H9 (cell line): ENCODE measurements around the gene ABCC11. TPM values are rescaled to one million over a fixed set of nuclear protein-coding genes. Genes with fewer than 3 reads are reported as not detected.

Experiments used
- DNase-seq: peaks from one replicate; pipeline ENCODE4 v3.0.0-alpha.2; 2017
- H2AFZ ChIP-seq: one replicate; pipeline ENCODE4 v1.6.1; 2013; ENCODE audit warnings: mild to moderate bottlenecking, low read length, control low read depth, moderate library complexity
- H2AK5ac ChIP-seq: 2 replicates; pipeline ENCODE4 v1.6.1; 2013; ENCODE audit warnings: low read length, control low read depth, mixed read lengths; ENCODE audit not compliant: insufficient read length
- H2BK120ac ChIP-seq: one replicate; pipeline ENCODE4 v1.6.1; 2013; ENCODE audit warnings: low read depth, mild to moderate bottlenecking, low read length, control low read depth, inconsistent platforms; ENCODE audit not compliant: poor library complexity, severe bottlenecking
- H2BK12ac ChIP-seq: 2 replicates; pipeline ENCODE4 v1.6.1; 2013; ENCODE audit warnings: low read length, control low read depth, mixed read lengths, low read depth; ENCODE audit not compliant: insufficient read length
- H2BK15ac ChIP-seq: 2 replicates; pipeline ENCODE4 v1.6.1; 2013; ENCODE audit warnings: low read depth, low read length, control low read depth
- H2BK20ac ChIP-seq: one replicate; pipeline ENCODE4 v1.6.1; 2013; ENCODE audit warnings: low read depth, mild to moderate bottlenecking, low read length, control low read depth, inconsistent platforms; ENCODE audit not compliant: poor library complexity, severe bottlenecking
- H2BK5ac ChIP-seq: 2 replicates; pipeline ENCODE4 v1.6.1; 2013; ENCODE audit warnings: low read length, control low read depth, mixed read lengths; ENCODE audit not compliant: insufficient read length
- H3K14ac ChIP-seq: 2 replicates; pipeline ENCODE4 v1.6.1; 2013; ENCODE audit warnings: low read length, control low read depth; ENCODE audit not compliant: insufficient read depth
- H3K18ac ChIP-seq: 2 replicates; pipeline ENCODE4 v1.6.1; 2013; ENCODE audit warnings: low read depth, mild to moderate bottlenecking, mixed read lengths, low read length, control low read depth; ENCODE audit not compliant: insufficient read length
- H3K23ac ChIP-seq: 2 replicates; pipeline ENCODE4 v1.6.1; 2013; ENCODE audit warnings: low read length, control low read depth, mixed read lengths, low read depth; ENCODE audit not compliant: insufficient read length
- H3K23me2 ChIP-seq: 2 replicates; pipeline ENCODE4 v1.6.1; 2013; ENCODE audit warnings: low read depth, mild to moderate bottlenecking, mixed read lengths, low read length, control low read depth; ENCODE audit not compliant: insufficient read length, poor library complexity, severe bottlenecking
- H3K27ac ChIP-seq: 2 replicates; pipeline ENCODE4 v1.5.1; 2013; ENCODE audit warnings: low read length, control low read depth, mixed read lengths, low read depth; ENCODE audit not compliant: insufficient read length
- H3K27me3 ChIP-seq: 2 replicates; pipeline ENCODE4 v1.6.1; 2013; ENCODE audit warnings: low read length, control low read depth, inconsistent platforms; ENCODE audit not compliant: insufficient read depth
- H3K4ac ChIP-seq: 2 replicates; pipeline ENCODE4 v1.6.1; 2013; ENCODE audit warnings: low read depth, mild to moderate bottlenecking, control low read depth, inconsistent platforms, low read length, moderate library complexity
- H3K4me1 ChIP-seq: 2 replicates; pipeline ENCODE4 v1.6.1; 2013; ENCODE audit warnings: low read length, control low read depth, inconsistent platforms; ENCODE audit not compliant: insufficient read depth
- H3K4me2 ChIP-seq: 2 replicates; pipeline ENCODE4 v1.6.1; 2013; ENCODE audit warnings: low read length, control low read depth, mixed read lengths; ENCODE audit not compliant: insufficient read length, insufficient read depth
- H3K56ac ChIP-seq: 2 replicates; pipeline ENCODE4 v1.6.1; 2013; ENCODE audit warnings: low read depth, mild to moderate bottlenecking, mixed read lengths, low read length, control low read depth; ENCODE audit not compliant: insufficient read length
- H3K79me1 ChIP-seq: 2 replicates; pipeline ENCODE4 v1.6.1; 2013; ENCODE audit warnings: low read depth, mild to moderate bottlenecking, moderate library complexity, low read length, control low read depth, inconsistent platforms; ENCODE audit not compliant: insufficient read depth, poor library complexity, severe bottlenecking
- H3K79me2 ChIP-seq: 2 replicates; pipeline ENCODE4 v1.6.1; 2013; ENCODE audit warnings: low read length, control low read depth, inconsistent platforms; ENCODE audit not compliant: insufficient read depth
- H3K9ac ChIP-seq: 2 replicates; pipeline ENCODE4 v1.6.1; 2013; ENCODE audit warnings: low read length, control low read depth, mixed read lengths; ENCODE audit not compliant: insufficient read length; ENCODE audit errors: extremely low read depth
- H3K9me3 ChIP-seq: one replicate; pipeline ENCODE4 v1.6.1; 2013; ENCODE audit warnings: low read depth, low read length, inconsistent platforms; ENCODE audit not compliant: control insufficient read depth
- H3T11ph ChIP-seq: one replicate; pipeline ENCODE4 v1.6.1; 2013; ENCODE audit warnings: mild to moderate bottlenecking, low read length, control low read depth, inconsistent platforms
- H4K20me1 ChIP-seq: one replicate; pipeline ENCODE4 v1.6.1; 2013; ENCODE audit not compliant: control insufficient read depth, insufficient read length, insufficient read depth
- H4K5ac ChIP-seq: 2 replicates; pipeline ENCODE4 v1.6.1; 2013; ENCODE audit warnings: low read depth, mild to moderate bottlenecking, mixed read lengths, low read length, control low read depth; ENCODE audit not compliant: insufficient read length
- H4K8ac ChIP-seq: replicated peaks from 2 replicates; pipeline ENCODE4 v1.6.1; 2013; ENCODE audit warnings: low read length, control low read depth, mixed read lengths, low read depth; ENCODE audit not compliant: insufficient read length
- H4K91ac ChIP-seq: 2 replicates; pipeline ENCODE4 v1.6.1; 2013; ENCODE audit warnings: low read depth, mild to moderate bottlenecking, moderate library complexity, mixed read lengths, low read length, control low read depth; ENCODE audit not compliant: insufficient read length
- H3K27ac Mint-ChIP-seq, 3 experiments: 2 replicates in 2 of 3; 3 replicates in 1 of 3; pipeline ENCODE4 v1.8.0; 2020 to 2021; ENCODE audit warnings: mixed read lengths in 3 of 3, mild to moderate bottlenecking in 1 of 3, moderate library complexity in 1 of 3
- H3K27me3 Mint-ChIP-seq: 2 replicates; pipeline ENCODE4 v1.8.0; 2021; ENCODE audit warnings: low read depth, mild to moderate bottlenecking, moderate library complexity, mixed read lengths
- H3K36me3 Mint-ChIP-seq, 3 experiments: 2 replicates in 2 of 3; 3 replicates in 1 of 3; pipeline ENCODE4 v1.8.0; 2020 to 2021; ENCODE audit warnings: low read depth in 3 of 3, mixed read lengths in 3 of 3; ENCODE audit not compliant: insufficient read depth in 1 of 3
- H3K4me1 Mint-ChIP-seq, 2 experiments: 2 replicates each; pipeline ENCODE4 v1.8.0; 2020; ENCODE audit warnings: mixed read lengths in 2 of 2
- H3K4me3 Mint-ChIP-seq, 2 experiments: 2 replicates in 1 of 2; 3 replicates in 1 of 2; pipeline ENCODE4 v1.8.0; 2020 to 2021; ENCODE audit warnings: mild to moderate bottlenecking in 2 of 2, mixed read lengths in 2 of 2, moderate library complexity in 1 of 2
- H3K9me3 Mint-ChIP-seq, 2 experiments: 2 replicates in 1 of 2; 3 replicates in 1 of 2; pipeline ENCODE4 v1.8.0; 2020; ENCODE audit warnings: mild to moderate bottlenecking in 2 of 2, mixed read lengths in 2 of 2, moderate library complexity in 1 of 2
- CTCF ChIP-seq: fragments of 200-600 bp; sonication (generic); conservative IDR thresholded peaks from 3 replicates; pipeline ENCODE4 v1.8.0; 2021; ENCODE audit warnings: antibody characterized with exemption, mild to moderate bottlenecking
- WGBS: extraction: QIAGEN DNeasy Blood & Tissue Kit; methylation state at CpG from one replicate; pipeline ENCODE4 v1.1.7; 2013; ENCODE audit warnings: missing lambda C conversion rate, low lambda C conversion rate, mixed read lengths; ENCODE audit not compliant: insufficient read length; ENCODE audit errors: extremely low coverage; 5-methylcytosine and 5-hydroxymethylcytosine counted together
- total RNA-seq: library from RNA; stranded (reverse); gene quantifications from 2 replicates; pipeline ENCODE4 v1.2.1, GENCODE V29; 2021

The ABCC11 gene
- total RNA-seq, 1 experiment from 2014 or later = 0.33 TPM

GRCh38 chr16:48212033-48212432, 35.3 kb downstream of the ABCC11 start:
- Histone ChIP-seq H4K8ac (no peak overlapping the region), H3K79me2 (no peaks in the 10 kb centered on the region), H2BK120ac (no peak overlapping the region), H3T11ph (no peak overlapping the region), H3K56ac (no peak overlapping the region), H2BK12ac (no peak overlapping the region), H3K23me2 (no peaks in the 10 kb centered on the region), H3K4ac (no peak overlapping the region), H3K27me3 (no peaks in the 10 kb centered on the region), H3K4me1 (no peaks in the 10 kb centered on the region), H2AFZ (no peak overlapping the region), H2BK20ac (no peak overlapping the region), H2BK15ac (no peak overlapping the region), H3K18ac (no peak overlapping the region), H4K20me1 (no peaks in the 10 kb centered on the region), H4K91ac (no peak overlapping the region), H3K9me3 (no peaks in the 10 kb centered on the region), H3K14ac (no peak overlapping the region), H3K23ac (no peak overlapping the region), H4K5ac (no peak overlapping the region), H3K4me2 (no peak overlapping the region), H3K27ac (no peak overlapping the region), H3K79me1 (no peaks in the 10 kb centered on the region), H2AK5ac (no peak overlapping the region), H3K9ac (no peak overlapping the region), H2BK5ac (no peak overlapping the region)
- no peak for TF ChIP-seq CTCF
- Mint-ChIP-seq H3K4me3 (no peak overlapping the region), H3K27ac (no peak overlapping the region), H3K36me3 (no peaks in the 10 kb centered on the region), H3K27me3 (peaks cover 1% of the 10 kb centered on the region), H3K9me3 (no peaks in the 10 kb centered on the region), H3K4me1 (peaks cover 3 to 6% of the 10 kb centered on the region in 2 experiments; a peak in 2 of 4 replicates)
- DNase-seq = no peak
- no CpG with 5 or more reads among the region's 3 CpGs for WGBS
